ENCODE results near the gene PCP4.

GRCh38 chr21:39958731-39959130 is 91.5 kb downstream of the PCP4 start:
- TF ChIP-seq POLR2AphosphoS5 (IDR thresholded peaks at IDR 0.05; ENCODE audit: low read depth, low read length) (no peak), POLR2A (IDR thresholded peaks at IDR 0.05; ENCODE audit: low read depth, low read length) (no peak)

All from GM12892 (cell line).